Measurements from ENCODE around the gene SDHAF2. TPM values are rescaled to one million over a fixed set of nuclear protein-coding genes. Genes with fewer than 3 reads are reported as not detected.
"Not testable (repeated sequence)": the region's sequence is repeated elsewhere in the genome, so short reads cannot be mapped to it uniquely, and the experiment has no call there.

SDHAF2 gene
- total RNA-seq, 3 donors from 2014 or later = 46.7 to 94.0 (median 58.7) TPM

- no peak for DNase-seq (ENCODE audit: low spot score in 2 of 2)
- intact Hi-C loops (cut with DNase I; ENCODE audit: low total_unique reads) = loop anchor here (5.0 kb wide), 1 partner anchor 40 kb away; no protein-coding TSS in a partner anchor
- Histone ChIP-seq H3K36me3 (no peaks in the 10 kb centered on the region), H3K27ac (peak overlapping the region in 1 of 2 donors; percentile 25), H3K9me3 (no peaks in the 10 kb centered on the region), H3K27me3 (no peaks in the 10 kb centered on the region), H3K4me1 (peaks cover 0 to 7% of the 10 kb centered on the region in 2 donors), H3K4me3 (no peak overlapping the region)
- TF ChIP-seq POLR2A (IDR thresholded peaks at IDR 0.05) (no peak), CTCF (IDR thresholded peaks at IDR 0.05) (peak; percentile 86 to 96 (median 90)), POLR2AphosphoS5 (IDR thresholded peaks at IDR 0.05) (no peak)
These were observed 47.8 kb downstream of the SDHAF2 start for GRCh38 chr11:61477727-61478148.

- H3K27ac ChIP-seq = not testable (repeated sequence)
These were observed 49.6 kb downstream of the SDHAF2 start for GRCh38 chr11:61479360-61480058.

GRCh38 chr11:61480261-61480993 lies 50.5 kb downstream of the SDHAF2 start:
- Histone ChIP-seq H3K4me1 (peaks cover 0 to 7% of the 10 kb centered on the region in 2 donors), H3K36me3 (no peaks in the 10 kb centered on the region), H3K4me3 (no peak overlapping the region), H3K27ac (no peak overlapping the region), H3K9me3 (no peaks in the 10 kb centered on the region), H3K27me3 (no peaks in the 10 kb centered on the region)
- no peak for DNase-seq (ENCODE audit: low spot score in 2 of 2)
- intact Hi-C loops (cut with DNase I; ENCODE audit: low total_unique reads) = no loop called here
- TF ChIP-seq CTCF (IDR thresholded peaks at IDR 0.05) = no peak
- no peak for TF ChIP-seq POLR2AphosphoS5 (IDR thresholded peaks at IDR 0.05)
- no peak for TF ChIP-seq POLR2A (IDR thresholded peaks at IDR 0.05)

More at GRCh38 chr11:61479360-61480058, 49.6 kb downstream of the SDHAF2 start:
- H3K36me3 ChIP-seq; H3K27me3 ChIP-seq; H3K9me3 ChIP-seq; H3K4me3 ChIP-seq; H3K4me1 ChIP-seq; DNase-seq (ENCODE audit: low spot score in 2 of 2): not testable (repeated sequence)
- intact Hi-C loops (cut with DNase I; ENCODE audit: low total_unique reads) = loop anchor here (5.0 kb wide), 1 partner anchor 38 kb away; no protein-coding TSS in a partner anchor

- intact Hi-C loops (cut with DNase I; ENCODE audit: low total_unique reads) = no loop called here
- Histone ChIP-seq H3K9me3 (no peaks in the 10 kb centered on the region), H3K36me3 (no peaks in the 10 kb centered on the region), H3K4me3 (no peak overlapping the region), H3K27ac (no peak overlapping the region), H3K4me1 (peaks cover 0 to 7% of the 10 kb centered on the region in 2 donors), H3K27me3 (no peaks in the 10 kb centered on the region)
- no peak for TF ChIP-seq CTCF (IDR thresholded peaks at IDR 0.05)
- no peak for TF ChIP-seq POLR2AphosphoS5 (IDR thresholded peaks at IDR 0.05)
- no peak for DNase-seq (ENCODE audit: low spot score in 2 of 2)
These were observed 51.0 kb downstream of the SDHAF2 start for GRCh38 chr11:61480994-61481335.

GRCh38 chr11:61481806-61482205 lies 51.9 kb downstream of the SDHAF2 start:
- Histone ChIP-seq H3K27ac (no peak overlapping the region), H3K36me3 (no peaks in the 10 kb centered on the region), H3K4me1 (peaks cover 0 to 7% of the 10 kb centered on the region in 2 donors), H3K9me3 (no peaks in the 10 kb centered on the region), H3K4me3 (no peak overlapping the region), H3K27me3 (no peaks in the 10 kb centered on the region)
- DNase-seq (ENCODE audit: low spot score in 2 of 2) = no peak
- no peak for TF ChIP-seq POLR2A (IDR thresholded peaks at IDR 0.05)
- TF ChIP-seq POLR2AphosphoS5 (IDR thresholded peaks at IDR 0.05) = no peak
- TF ChIP-seq CTCF (IDR thresholded peaks at IDR 0.05) = no peak
- intact Hi-C loops (cut with DNase I; ENCODE audit: low total_unique reads) = no loop called here
